HG03175 (cell line): ENCODE results near the gene ARRDC1.
A peak's percentile ranks its signal among the peaks of the same experiment; 100 is the strongest.
"Not testable (repeated sequence)": the region's sequence is repeated elsewhere in the genome, so short reads cannot be mapped to it uniquely, and the experiment has no call there.

ENCODE experiments used
- ATAC-seq: cut with Tn5 transposase; IDR thresholded peaks from one replicate; pipeline ENCODE4 v1.9.1; 2021; ENCODE audit warnings: mild to moderate bottlenecking, moderate library complexity; ENCODE audit not compliant: unreplicated experiment

Gene ARRDC1

GRCh38 chr9:137605121-137606004, at the start of gene ARRDC1:
Gene ARRDC1, plus strand, starts transcription at chr9:137605686. Its CDS starts 32 bp downstream, at chr9:137605718.
- peak; percentile 83 for ATAC-seq

GRCh38 chr9:137556069-137556838, 49.2 kb upstream of the ARRDC1 start:
- no peak for ATAC-seq

- ATAC-seq: no peak
Observed at GRCh38 chr9:137558127-137558526, 47.4 kb upstream of the ARRDC1 start.

GRCh38 chr9:137564134-137564533, 41.4 kb upstream of the ARRDC1 start:
- no peak for ATAC-seq

- no peak for ATAC-seq
Observed at GRCh38 chr9:137564817-137565411, 40.6 kb upstream of the ARRDC1 start.

- not testable (repeated sequence) for ATAC-seq
Observed at GRCh38 chr9:137568445-137568844, 37.0 kb upstream of the ARRDC1 start.

- no peak for ATAC-seq
Observed at GRCh38 chr9:137569609-137570203, 35.8 kb upstream of the ARRDC1 start.

GRCh38 chr9:137570566-137570965, 34.9 kb upstream of the ARRDC1 start:
- no peak for ATAC-seq

GRCh38 chr9:137574192-137574591, 31.3 kb upstream of the ARRDC1 start:
- no peak for ATAC-seq

- ATAC-seq: no peak
Observed at GRCh38 chr9:137575364-137575715, 30.1 kb upstream of the ARRDC1 start.

- ATAC-seq: no peak
Observed at GRCh38 chr9:137575716-137576411, 29.6 kb upstream of the ARRDC1 start.

- ATAC-seq: peak; percentile 96
Observed at GRCh38 chr9:137578518-137579258, 26.8 kb upstream of the ARRDC1 start, which contains the start of gene DPH7. Gene DPH7, minus strand, starts transcription at chr9:137578925. Its CDS starts 148 bp downstream, at chr9:137578777.

GRCh38 chr9:137579259-137579604, 26.3 kb upstream of the ARRDC1 start:
- no peak for ATAC-seq

- no peak for ATAC-seq
Observed at GRCh38 chr9:137580209-137580953, 25.1 kb upstream of the ARRDC1 start.

GRCh38 chr9:137580954-137581322, 24.5 kb upstream of the ARRDC1 start:
- no peak for ATAC-seq

- ATAC-seq: no peak
Observed at GRCh38 chr9:137581361-137582285, 23.9 kb upstream of the ARRDC1 start.

GRCh38 chr9:137582286-137582860, 23.1 kb upstream of the ARRDC1 start:
- no peak for ATAC-seq

- ATAC-seq: no peak
Observed at GRCh38 chr9:137583347-137583746, 22.1 kb upstream of the ARRDC1 start.
